ENCODE measurements around the gene MRPL20. TPM values are rescaled to one million over a fixed set of nuclear protein-coding genes. Genes with fewer than 3 reads are reported as not detected.

Gene MRPL20
- total RNA-seq, 1 donor from 2014 or later: 96.1 TPM

- H4K20me1 ChIP-seq (ENCODE audit: low read depth): no peaks in the 10 kb centered on the region
- Mint-ChIP-seq H3K36me3 (no peaks in the 10 kb centered on the region), H3K27ac (peak within 1 kb of the TSS; percentile 81), H3K4me1 (peaks cover 46% of the 10 kb centered on the region), H3K9me3 (no peaks in the 10 kb centered on the region), H3K4me3 (no peak within 1 kb of the TSS), H3K27me3 (ENCODE audit: insufficient read depth, low read depth) (peaks cover 7% of the 10 kb centered on the region)
- no peaks in the 10 kb centered on the region for H3K9me3 ChIP-seq (ENCODE audit: low read depth)
- H3K4me2 ChIP-seq: peak within 1 kb of the TSS; percentile 41
- H3F3A ChIP-seq (ENCODE audit: low read depth): peaks cover 35% of the 10 kb centered on the region
- DNase-seq (ENCODE audit: low spot score): peak; percentile 42
- H2AFZ ChIP-seq (replicated peaks): peak within 1 kb of the TSS; percentile 14
- H3K36me3 ChIP-seq: no peaks in the 10 kb centered on the region
- H3K9ac ChIP-seq: no peak within 1 kb of the TSS
- no peaks in the 10 kb centered on the region for H3K27me3 ChIP-seq
- TF ChIP-seq EZH2phosphoT487 (IDR thresholded peaks at IDR 0.05): no peak
- TF ChIP-seq, protein P1, sequence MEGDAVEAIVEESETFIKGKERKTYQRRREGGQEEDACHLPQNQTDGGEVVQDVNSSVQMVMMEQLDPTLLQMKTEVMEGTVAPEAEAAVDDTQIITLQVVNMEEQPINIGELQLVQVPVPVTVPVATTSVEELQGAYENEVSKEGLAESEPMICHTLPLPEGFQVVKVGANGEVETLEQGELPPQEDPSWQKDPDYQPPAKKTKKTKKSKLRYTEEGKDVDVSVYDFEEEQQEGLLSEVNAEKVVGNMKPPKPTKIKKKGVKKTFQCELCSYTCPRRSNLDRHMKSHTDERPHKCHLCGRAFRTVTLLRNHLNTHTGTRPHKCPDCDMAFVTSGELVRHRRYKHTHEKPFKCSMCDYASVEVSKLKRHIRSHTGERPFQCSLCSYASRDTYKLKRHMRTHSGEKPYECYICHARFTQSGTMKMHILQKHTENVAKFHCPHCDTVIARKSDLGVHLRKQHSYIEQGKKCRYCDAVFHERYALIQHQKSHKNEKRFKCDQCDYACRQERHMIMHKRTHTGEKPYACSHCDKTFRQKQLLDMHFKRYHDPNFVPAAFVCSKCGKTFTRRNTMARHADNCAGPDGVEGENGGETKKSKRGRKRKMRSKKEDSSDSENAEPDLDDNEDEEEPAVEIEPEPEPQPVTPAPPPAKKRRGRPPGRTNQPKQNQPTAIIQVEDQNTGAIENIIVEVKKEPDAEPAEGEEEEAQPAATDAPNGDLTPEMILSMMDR (IDR thresholded peaks at IDR 0.05): no peak
- no peak for TF ChIP-seq EZH2 (IDR thresholded peaks at IDR 0.05)
- H3K27ac ChIP-seq: peak within 1 kb of the TSS; percentile 48
- H3K4me1 ChIP-seq: peaks cover 27% of the 10 kb centered on the region
- H3K79me2 ChIP-seq (ENCODE audit: low read depth): no peaks in the 10 kb centered on the region
- H3K4me3 ChIP-seq: no peak within 1 kb of the TSS
Measured at GRCh38 chr1:1421147-1421906, 14.2 kb upstream of the MRPL20 start, which contains the start of gene ANKRD65. Gene ANKRD65 (minus strand): TSS chr1:1421276. CDS start chr1:1421005, 271 bp downstream.

DNA sequence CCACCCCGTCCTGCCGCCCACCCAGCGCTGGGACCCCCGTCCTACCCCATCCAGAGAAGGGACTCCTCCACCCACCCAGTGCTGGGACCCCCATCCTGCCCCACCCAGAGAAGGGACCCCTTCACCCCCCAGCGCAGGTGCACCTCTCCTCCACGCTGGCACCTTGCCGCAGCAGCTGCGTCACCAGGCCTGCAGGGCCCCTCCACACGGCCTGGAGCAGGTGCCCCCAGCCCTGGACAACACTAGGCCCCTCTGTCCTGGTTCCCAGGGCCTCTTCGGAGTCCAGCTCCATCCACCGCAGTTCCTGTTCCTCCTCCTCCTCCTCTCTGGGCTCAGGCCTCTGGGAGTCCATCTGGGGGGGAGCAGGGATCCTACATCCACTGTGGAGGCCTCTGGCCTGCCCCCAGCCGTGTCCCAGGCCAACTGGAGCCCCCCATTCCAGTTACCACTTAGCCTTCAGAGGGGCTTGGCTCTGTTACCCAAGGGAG is 13.6 kb upstream of the MRPL20 start:
- DNase-seq (ENCODE audit: low spot score): no peak

GRCh38 chr1:1419813-1420653 is 12.9 kb upstream of the MRPL20 start:
- peaks cover 23% of the 10 kb centered on the region for H3F3A ChIP-seq (ENCODE audit: low read depth)
- H3K4me2 ChIP-seq: no peak overlapping the region
- DNase-seq (ENCODE audit: low spot score): peak; percentile 55
- Mint-ChIP-seq H3K36me3 (no peaks in the 10 kb centered on the region), H3K4me3 (no peak overlapping the region), H3K27me3 (ENCODE audit: insufficient read depth, low read depth) (peaks cover 3% of the 10 kb centered on the region), H3K9me3 (no peaks in the 10 kb centered on the region), H3K4me1 (peaks cover 39% of the 10 kb centered on the region), H3K27ac (peak overlapping the region; percentile 94)
- peaks cover 16% of the 10 kb centered on the region for H3K4me1 ChIP-seq
- no peaks in the 10 kb centered on the region for H4K20me1 ChIP-seq (ENCODE audit: low read depth)
- TF ChIP-seq, protein P1 (IDR thresholded peaks at IDR 0.05): no peak
- TF ChIP-seq EZH2phosphoT487 (IDR thresholded peaks at IDR 0.05): no peak
- no peak for TF ChIP-seq EZH2 (IDR thresholded peaks at IDR 0.05)
- H3K79me2 ChIP-seq (ENCODE audit: low read depth): no peaks in the 10 kb centered on the region
- no peak overlapping the region for H3K9ac ChIP-seq
- no peak overlapping the region for H3K27ac ChIP-seq
- H3K9me3 ChIP-seq (ENCODE audit: low read depth): no peaks in the 10 kb centered on the region
- no peak overlapping the region for H2AFZ ChIP-seq (replicated peaks)
- H3K36me3 ChIP-seq: no peaks in the 10 kb centered on the region
- H3K27me3 ChIP-seq: no peaks in the 10 kb centered on the region
- no peak overlapping the region for H3K4me3 ChIP-seq

More for the DNA sequence above, 13.6 kb upstream of the MRPL20 start:
- TF ChIP-seq EZH2phosphoT487 (IDR thresholded peaks at IDR 0.05) (no peak), EZH2 (IDR thresholded peaks at IDR 0.05) (no peak)
- TF ChIP-seq, protein P1 (IDR thresholded peaks at IDR 0.05): no peak
- Mint-ChIP-seq H3K9me3 (no peaks in the 10 kb centered on the region), H3K4me1 (peaks cover 42% of the 10 kb centered on the region), H3K27me3 (ENCODE audit: insufficient read depth, low read depth) (peaks cover 7% of the 10 kb centered on the region), H3K27ac (no peak overlapping the region), H3K4me3 (no peak overlapping the region), H3K36me3 (no peaks in the 10 kb centered on the region)
- Histone ChIP-seq H3K9ac (no peak overlapping the region), H3K4me2 (peak overlapping the region; percentile 41), H3K27me3 (no peaks in the 10 kb centered on the region), H3K27ac (peak overlapping the region; percentile 48), H2AFZ (replicated peaks) (peak overlapping the region; percentile 14), H3K79me2 (ENCODE audit: low read depth) (no peaks in the 10 kb centered on the region), H3K9me3 (ENCODE audit: low read depth) (no peaks in the 10 kb centered on the region), H3F3A (ENCODE audit: low read depth) (peaks cover 29% of the 10 kb centered on the region), H4K20me1 (ENCODE audit: low read depth) (no peaks in the 10 kb centered on the region), H3K36me3 (no peaks in the 10 kb centered on the region), H3K4me3 (no peak overlapping the region), H3K4me1 (peaks cover 20% of the 10 kb centered on the region)

Data from neural progenitor cell (in vitro differentiated cells).